ENCODE data around the gene PROX1.

Gene PROX1

DNA sequence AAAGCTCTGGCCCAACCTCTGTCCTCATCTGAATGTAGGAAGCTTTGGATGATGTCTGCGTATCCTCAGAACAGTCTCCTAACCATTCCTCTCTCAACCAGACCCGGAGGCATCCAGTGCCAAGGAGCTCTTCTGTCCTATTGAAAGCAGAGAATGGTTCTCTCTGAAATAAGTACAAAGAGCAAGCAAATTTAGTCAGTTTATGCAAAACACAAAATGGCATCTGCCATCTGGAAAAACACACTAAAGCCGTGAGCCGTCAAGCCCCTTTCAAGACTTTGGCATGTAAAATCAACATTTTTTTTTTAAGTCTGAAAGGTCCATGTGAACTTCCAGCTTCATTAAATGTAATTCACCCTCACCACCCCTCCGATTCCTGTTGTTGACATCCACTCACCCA lies 21.7 kb upstream of the PROX1 start:
- Histone ChIP-seq H3K4me1 (ENCODE audit: low read length) (no peaks in the 10 kb centered on the region), H3K4me2 (ENCODE audit: low read length) (no peak overlapping the region), H3K27ac (ENCODE audit: low read length) (no peak overlapping the region), H3K9me3 (ENCODE audit: insufficient read depth, low read length) (no peaks in the 10 kb centered on the region), H2AFZ (ENCODE audit: low read depth, low read length) (no peak overlapping the region), H4K20me1 (ENCODE audit: insufficient read depth, low read length) (no peaks in the 10 kb centered on the region), H3K9ac (ENCODE audit: low read length) (no peak overlapping the region), H3K79me2 (ENCODE audit: low read length) (no peaks in the 10 kb centered on the region), H3K27me3 (ENCODE audit: low read depth, low read length) (peaks cover 21% of the 10 kb centered on the region; the same call in 1 of the 2 replicates), H3K4me3 (ENCODE audit: low read length) (no peak overlapping the region), H3K36me3 (replicated peaks; ENCODE audit: low read depth, low read length) (no peaks in the 10 kb centered on the region)
- no peak for TF ChIP-seq EZH2phosphoT487 (IDR thresholded peaks at IDR 0.05; ENCODE audit: low read depth)

DNA sequence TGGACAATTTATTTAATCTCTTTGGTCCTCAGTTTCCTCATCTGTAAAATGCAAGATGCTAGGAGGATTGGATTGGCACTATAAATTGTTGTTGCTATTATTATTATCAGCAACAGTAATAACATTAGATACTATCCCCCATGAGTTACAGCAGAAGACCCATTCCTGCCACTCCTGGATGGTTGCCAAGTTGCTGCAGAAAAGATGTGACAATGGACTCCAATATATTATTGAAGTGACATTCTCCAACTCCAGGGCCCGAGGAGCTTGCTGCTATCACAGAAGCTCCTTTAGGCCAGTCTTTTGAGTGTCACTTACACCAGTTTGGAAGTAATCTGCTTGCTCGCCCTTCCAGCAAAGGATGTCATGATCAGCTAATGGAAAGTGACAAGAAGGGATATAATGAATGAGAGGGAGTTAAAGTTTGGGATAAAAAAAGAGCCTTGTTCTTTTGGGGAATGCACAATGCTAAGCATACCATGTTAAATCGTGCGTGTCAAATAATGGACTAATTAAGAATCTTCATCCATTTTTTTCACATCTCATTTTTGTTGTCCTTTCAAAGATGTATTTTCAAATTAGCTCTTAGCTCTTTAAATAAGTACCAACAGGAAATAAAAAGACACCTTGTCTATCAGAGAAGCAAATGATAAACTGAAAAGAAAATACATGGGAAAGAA lies 19.5 kb upstream of the PROX1 start:
- no peaks in the 10 kb centered on the region for H3K9me3 ChIP-seq (ENCODE audit: insufficient read depth, low read length)
- H3K4me2 ChIP-seq (ENCODE audit: low read length): no peak overlapping the region
- no peak overlapping the region for H2AFZ ChIP-seq (ENCODE audit: low read depth, low read length)
- no peak for TF ChIP-seq EZH2phosphoT487 (IDR thresholded peaks at IDR 0.05; ENCODE audit: low read depth)
- no peaks in the 10 kb centered on the region for H3K79me2 ChIP-seq (ENCODE audit: low read length)
- H4K20me1 ChIP-seq (ENCODE audit: insufficient read depth, low read length): no peaks in the 10 kb centered on the region
- H3K27me3 ChIP-seq (ENCODE audit: low read depth, low read length): 0 out of 2 replicates have a peak, but pooled peaks cover 7% of the 10 kb centered on the region
- no peak overlapping the region for H3K27ac ChIP-seq (ENCODE audit: low read length)
- no peaks in the 10 kb centered on the region for H3K36me3 ChIP-seq (replicated peaks; ENCODE audit: low read depth, low read length)
- no peak overlapping the region for H3K4me3 ChIP-seq (ENCODE audit: low read length)
- no peaks in the 10 kb centered on the region for H3K4me1 ChIP-seq (ENCODE audit: low read length)
- H3K9ac ChIP-seq (ENCODE audit: low read length): no peak overlapping the region

- Histone ChIP-seq H3K27ac (ENCODE audit: low read length) (no peak overlapping the region), H3K36me3 (replicated peaks; ENCODE audit: low read depth, low read length) (no peaks in the 10 kb centered on the region), H3K27me3 (ENCODE audit: low read depth, low read length) (0 out of 2 replicates have a peak, but pooled peaks cover 7% of the 10 kb centered on the region), H3K4me3 (ENCODE audit: low read length) (no peak overlapping the region), H3K9ac (ENCODE audit: low read length) (no peak overlapping the region), H4K20me1 (ENCODE audit: insufficient read depth, low read length) (no peaks in the 10 kb centered on the region), H3K79me2 (ENCODE audit: low read length) (no peaks in the 10 kb centered on the region), H3K9me3 (ENCODE audit: insufficient read depth, low read length) (no peaks in the 10 kb centered on the region), H3K4me2 (ENCODE audit: low read length) (no peak overlapping the region), H3K4me1 (ENCODE audit: low read length) (no peaks in the 10 kb centered on the region), H2AFZ (ENCODE audit: low read depth, low read length) (no peak overlapping the region)
- no peak for TF ChIP-seq CTCF (IDR thresholded peaks at IDR 0.05; ENCODE audit: low read depth, low read length)
- no peak for TF ChIP-seq EZH2phosphoT487 (IDR thresholded peaks at IDR 0.05; ENCODE audit: low read depth)
Observed at GRCh38 chr1:213969958-213970555, 17.7 kb upstream of the PROX1 start.

DNA sequence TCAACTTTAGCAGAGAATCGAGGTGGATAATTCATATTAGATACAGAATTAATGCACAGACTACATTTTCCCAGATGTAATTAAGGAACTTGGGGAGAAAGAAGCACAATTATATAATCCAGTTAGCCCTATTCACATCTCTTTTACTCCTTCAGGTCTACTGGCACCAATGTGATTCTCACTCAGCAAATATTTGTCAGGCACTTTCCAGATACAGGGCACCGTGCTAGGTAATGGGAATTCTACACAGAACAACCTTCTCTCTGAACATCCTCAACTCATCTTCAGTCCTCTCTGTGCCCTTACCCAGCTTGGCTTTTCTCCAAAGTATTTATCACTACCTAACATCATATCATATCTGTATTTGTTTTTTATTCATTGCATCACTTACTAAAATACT lies 15.6 kb upstream of the PROX1 start:
- Histone ChIP-seq H3K36me3 (replicated peaks; ENCODE audit: low read depth, low read length) (no peaks in the 10 kb centered on the region), H3K9me3 (ENCODE audit: insufficient read depth, low read length) (no peaks in the 10 kb centered on the region), H3K4me1 (ENCODE audit: low read length) (no peaks in the 10 kb centered on the region), H3K4me3 (ENCODE audit: low read length) (no peak overlapping the region), H3K4me2 (ENCODE audit: low read length) (no peak overlapping the region), H3K27me3 (ENCODE audit: low read depth, low read length) (0 out of 2 replicates have a peak, but pooled peaks cover 7% of the 10 kb centered on the region), H3K79me2 (ENCODE audit: low read length) (no peaks in the 10 kb centered on the region), H3K27ac (ENCODE audit: low read length) (no peak overlapping the region), H4K20me1 (ENCODE audit: insufficient read depth, low read length) (no peaks in the 10 kb centered on the region), H2AFZ (ENCODE audit: low read depth, low read length) (no peak overlapping the region), H3K9ac (ENCODE audit: low read length) (no peak overlapping the region)
- TF ChIP-seq EZH2phosphoT487 (IDR thresholded peaks at IDR 0.05; ENCODE audit: low read depth) (no peak), CTCF (IDR thresholded peaks at IDR 0.05; ENCODE audit: low read depth, low read length) (no peak)

GRCh38 chr1:213973129-213973528 lies 14.6 kb upstream of the PROX1 start:
- TF ChIP-seq EZH2phosphoT487 (IDR thresholded peaks at IDR 0.05; ENCODE audit: low read depth): no peak
- no peak for TF ChIP-seq CTCF (IDR thresholded peaks at IDR 0.05; ENCODE audit: low read depth, low read length)
- H4K20me1 ChIP-seq (ENCODE audit: insufficient read depth, low read length): no peaks in the 10 kb centered on the region
- no peaks in the 10 kb centered on the region for H3K4me1 ChIP-seq (ENCODE audit: low read length)
- no peaks in the 10 kb centered on the region for H3K79me2 ChIP-seq (ENCODE audit: low read length)
- H3K4me2 ChIP-seq (ENCODE audit: low read length): no peak overlapping the region
- peaks cover 7% of the 10 kb centered on the region; the same call in 1 of the 2 replicates for H3K27me3 ChIP-seq (ENCODE audit: low read depth, low read length)
- no peak overlapping the region for H3K9ac ChIP-seq (ENCODE audit: low read length)
- H3K27ac ChIP-seq (ENCODE audit: low read length): no peak overlapping the region
- no peak overlapping the region for H2AFZ ChIP-seq (ENCODE audit: low read depth, low read length)
- H3K4me3 ChIP-seq (ENCODE audit: low read length): no peak overlapping the region
- no peaks in the 10 kb centered on the region for H3K9me3 ChIP-seq (ENCODE audit: insufficient read depth, low read length)
- H3K36me3 ChIP-seq (replicated peaks; ENCODE audit: low read depth, low read length): no peaks in the 10 kb centered on the region
